HG02938 (cell line): ENCODE measurements around the gene LTBP2.
"Not testable (repeated sequence)": the region's sequence is repeated elsewhere in the genome, so short reads cannot be mapped to it uniquely, and the experiment has no call there.

Source experiments
- ATAC-seq: cut with Tn5 transposase; IDR thresholded peaks from one replicate; pipeline ENCODE4 v1.9.1; 2021; ENCODE audit warnings: mild to moderate bottlenecking, moderate library complexity; ENCODE audit not compliant: unreplicated experiment

The LTBP2 gene

GRCh38 chr14:74457565-74457895, 154.5 kb downstream of the LTBP2 start:
- ATAC-seq = no peak

- no peak for ATAC-seq
These were observed 155.1 kb downstream of the LTBP2 start for GRCh38 chr14:74456684-74457564.

GRCh38 chr14:74454397-74454796, 157.6 kb downstream of the LTBP2 start:
- ATAC-seq = not testable (repeated sequence)
